HG03439 (cell line): ENCODE data around the gene BAG2.

Source experiments
- ATAC-seq: cut with Tn5 transposase; IDR thresholded peaks from one replicate; pipeline ENCODE4 v1.9.1; 2021; ENCODE audit warnings: mild to moderate bottlenecking, moderate library complexity; ENCODE audit not compliant: unreplicated experiment

BAG2 gene

DNA sequence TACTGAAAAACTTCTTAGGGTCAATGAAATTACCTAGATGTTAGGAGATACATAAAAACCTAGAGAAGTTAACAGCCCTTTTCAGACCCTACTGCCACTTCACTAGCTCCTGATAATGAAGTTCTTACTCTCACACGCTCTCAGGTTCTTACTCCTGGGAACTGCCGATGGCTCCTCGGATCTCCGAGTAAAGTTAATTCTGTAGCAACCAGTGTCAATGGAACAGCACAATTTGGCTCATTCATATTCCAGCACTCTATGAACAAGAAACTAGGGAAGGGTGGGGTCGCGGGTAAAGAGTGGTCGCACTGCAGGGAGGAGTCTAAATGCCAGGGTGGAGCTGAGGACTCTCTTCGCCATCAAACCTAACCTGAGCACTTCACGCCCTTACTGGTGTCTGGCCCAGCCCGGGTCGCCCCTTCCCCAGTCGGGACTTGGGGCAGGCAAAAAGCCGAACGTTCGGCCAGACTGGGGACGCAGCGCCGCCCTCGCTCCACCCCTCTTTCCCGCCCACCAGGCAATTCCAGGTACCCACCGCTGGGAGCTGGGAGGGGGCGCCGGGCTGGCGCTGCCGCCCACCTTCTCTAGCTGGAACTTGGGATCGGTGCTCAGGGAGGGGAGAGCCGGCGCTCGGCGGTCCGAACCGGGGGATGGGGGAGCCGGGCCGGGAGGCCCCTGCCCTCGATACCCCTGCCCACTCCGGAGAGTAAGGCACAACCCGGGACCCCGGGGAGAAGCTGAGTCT, 49.2 kb downstream of the BAG2 start:
- ATAC-seq = peak; percentile 52

DNA sequence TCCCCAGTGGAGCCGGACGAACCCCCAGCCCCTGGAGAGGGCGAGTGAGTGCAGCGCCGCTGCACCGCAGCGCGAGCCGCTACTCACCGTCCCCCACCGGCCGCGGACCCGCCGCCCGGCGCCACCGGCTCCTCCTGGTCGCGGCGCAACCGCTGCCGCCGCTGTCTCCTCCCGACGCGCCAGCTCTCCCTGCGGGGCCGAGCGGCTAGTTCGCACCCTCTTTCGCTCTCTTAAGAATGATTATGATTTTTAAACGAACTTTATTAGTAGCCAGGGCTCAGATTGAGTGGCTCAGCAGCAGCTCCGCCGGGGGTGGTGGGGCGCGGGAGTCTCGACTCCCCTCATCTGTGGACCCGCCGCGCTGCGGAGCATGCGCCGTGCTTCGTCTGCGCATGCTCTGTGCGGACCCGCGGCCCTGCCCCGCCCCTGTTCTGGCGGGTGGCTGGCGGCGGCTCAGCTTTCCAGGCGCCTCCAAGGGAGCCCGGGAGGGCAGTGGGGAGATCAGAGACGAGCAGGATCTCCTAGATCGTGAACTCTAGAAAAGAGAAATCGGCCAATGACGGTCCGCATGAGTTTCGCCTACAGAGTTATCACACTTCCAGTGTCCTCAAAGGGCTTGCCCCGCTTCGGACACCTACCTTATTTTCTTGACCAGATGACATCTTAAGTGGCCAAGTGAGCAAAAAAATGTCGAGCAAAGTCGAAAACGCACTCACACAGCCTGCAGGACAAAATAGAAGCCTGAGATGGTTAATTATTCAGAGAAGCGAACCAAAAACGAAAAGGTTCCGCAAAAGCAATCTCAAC, 50.0 kb downstream of the BAG2 start, which contains the start of gene RAB23:
Gene RAB23 (minus strand): TSS at position 372 of the 807 bp plus-strand sequence. CDS start 11,927 bp downstream, outside the sequence.
- peak; percentile 89 for ATAC-seq

DNA sequence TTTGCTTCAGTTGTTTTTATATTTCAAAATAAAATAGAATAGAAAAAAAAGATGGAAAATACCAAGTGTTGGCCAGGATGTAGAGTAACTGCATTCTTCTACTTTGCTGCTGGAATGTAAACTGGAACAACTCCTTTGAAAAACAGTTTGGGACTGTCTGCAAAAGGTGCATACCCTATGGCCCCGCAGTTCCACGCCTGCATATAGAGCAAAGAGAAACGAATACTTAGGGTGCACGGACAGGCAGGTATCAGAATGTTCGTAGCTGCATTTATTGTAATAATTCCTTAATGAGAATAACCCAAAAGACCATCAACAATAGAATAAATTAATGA, 50.6 kb downstream of the BAG2 start:
- ATAC-seq = no peak

DNA sequence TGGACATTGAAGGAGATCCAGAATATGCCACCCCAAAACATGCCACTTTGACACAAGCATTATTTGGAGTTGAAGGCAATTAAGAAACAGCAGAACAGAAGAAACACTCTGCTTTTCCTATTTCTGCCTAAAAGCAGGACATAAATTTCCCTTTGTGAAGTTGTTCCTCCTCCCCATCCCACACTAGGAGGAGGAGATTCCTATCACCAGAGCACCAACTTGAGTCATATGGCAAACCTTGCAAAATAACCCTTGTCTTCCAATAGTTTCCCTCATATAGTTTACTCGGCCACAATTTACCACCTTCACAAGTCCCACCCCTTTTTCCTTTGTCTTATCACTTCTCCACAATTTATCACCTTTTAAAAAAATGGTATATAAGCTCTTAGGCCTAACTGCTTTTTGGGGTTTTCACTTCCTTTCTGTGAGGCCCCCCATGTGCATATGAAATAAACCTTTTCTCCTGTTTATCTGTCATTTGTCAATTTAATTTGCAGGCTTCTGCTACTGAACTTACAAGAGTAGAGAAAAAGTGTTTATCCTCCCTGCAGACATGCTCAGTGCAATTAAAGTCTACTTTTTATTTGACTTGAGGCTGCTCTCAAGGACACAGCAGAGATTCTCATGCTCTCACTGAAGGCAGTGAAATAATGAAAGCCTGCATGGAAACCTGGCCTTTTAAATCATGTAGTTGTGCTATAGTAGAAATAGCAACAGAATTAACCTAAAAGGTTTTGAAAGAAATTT, 52.8 kb downstream of the BAG2 start:
- ATAC-seq = no peak

DNA sequence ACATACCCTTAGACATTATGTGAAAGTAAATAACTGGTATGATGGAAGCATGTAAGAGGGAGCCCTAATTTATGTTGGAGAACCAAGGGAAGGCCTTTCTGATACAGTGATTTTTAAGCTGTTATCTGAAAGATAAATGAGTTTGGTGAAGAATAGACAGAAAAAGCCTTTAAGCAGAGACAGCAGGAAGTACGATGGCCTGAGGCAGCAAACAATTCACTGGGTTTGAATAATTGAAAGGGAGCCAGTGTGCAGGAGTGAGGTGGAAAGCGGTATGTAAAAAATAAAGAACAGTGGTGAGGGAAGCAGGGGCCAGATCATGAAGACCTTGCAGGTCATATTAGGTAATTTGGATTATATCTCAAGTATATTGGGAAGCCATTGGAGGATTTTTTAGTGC, 54.1 kb downstream of the BAG2 start:
- no peak for ATAC-seq
